Measurements from ENCODE around the gene ANK3.

ANK3 gene

DNA sequence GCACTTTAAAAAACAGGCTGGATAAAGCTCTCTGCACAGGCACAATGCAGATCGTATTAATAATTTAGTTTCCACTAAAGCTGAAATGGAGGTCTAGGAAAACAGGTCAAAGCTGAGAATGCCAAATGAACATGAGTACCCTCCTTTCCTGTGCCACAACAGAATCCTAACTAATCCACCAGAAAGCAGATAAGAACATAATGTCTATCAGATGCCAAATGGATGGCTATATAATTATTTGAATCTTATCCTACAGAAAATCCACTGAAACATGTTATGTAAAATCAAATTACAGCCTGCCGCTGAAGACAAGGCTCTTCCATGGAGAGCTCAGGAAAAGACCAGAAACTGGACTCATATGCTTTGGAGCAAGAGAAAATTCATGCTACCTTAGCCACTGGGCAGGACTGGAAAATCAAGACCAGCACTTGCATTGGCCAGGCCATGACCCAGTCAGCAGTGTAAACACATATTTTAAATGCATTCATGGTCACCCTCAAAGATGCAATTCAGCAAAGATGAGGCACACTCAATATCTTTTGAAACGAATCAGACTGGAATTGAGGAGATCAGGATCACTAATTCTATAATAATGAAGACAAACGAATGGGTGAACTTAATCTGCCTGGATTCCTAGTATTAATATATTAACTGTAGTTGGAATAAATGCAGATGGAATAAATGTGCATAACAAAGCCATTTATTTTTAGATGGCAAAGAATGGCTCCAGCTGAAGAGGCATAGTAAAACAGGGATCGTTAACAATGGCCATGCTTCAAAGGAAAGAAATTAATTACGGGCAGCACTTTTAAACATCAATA is 13.2 kb downstream of the ANK3 start:
- DNase-seq = no peak

GRCh38 chr10:60375293-60376004 is 14.2 kb downstream of the ANK3 start:
- DNase-seq = no peak

DNA sequence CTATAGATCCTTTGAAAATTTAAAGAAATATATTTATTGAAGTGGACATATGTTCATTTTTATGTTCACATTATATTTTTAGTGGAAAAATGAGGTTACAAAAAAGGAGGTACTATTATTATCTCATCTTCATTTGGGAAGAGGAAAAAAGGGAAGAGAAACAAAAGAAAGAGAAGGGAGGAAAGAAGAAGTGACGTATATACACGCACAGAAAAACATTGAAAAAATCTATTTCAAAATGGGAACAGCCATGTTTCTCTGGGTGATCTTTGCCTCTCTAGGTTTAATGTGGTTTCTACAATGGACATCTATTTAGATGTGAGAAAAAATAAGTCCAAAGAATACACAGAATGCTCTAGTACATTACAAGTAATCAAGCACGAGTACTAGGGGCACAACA is 14.8 kb downstream of the ANK3 start:
- DNase-seq = no peak

- DNase-seq = no peak
Observed at GRCh38 chr10:60372436-60372835, 17.2 kb downstream of the ANK3 start.

- no peak for DNase-seq
Observed at GRCh38 chr10:60369547-60369930, 20.1 kb downstream of the ANK3 start.

DNA sequence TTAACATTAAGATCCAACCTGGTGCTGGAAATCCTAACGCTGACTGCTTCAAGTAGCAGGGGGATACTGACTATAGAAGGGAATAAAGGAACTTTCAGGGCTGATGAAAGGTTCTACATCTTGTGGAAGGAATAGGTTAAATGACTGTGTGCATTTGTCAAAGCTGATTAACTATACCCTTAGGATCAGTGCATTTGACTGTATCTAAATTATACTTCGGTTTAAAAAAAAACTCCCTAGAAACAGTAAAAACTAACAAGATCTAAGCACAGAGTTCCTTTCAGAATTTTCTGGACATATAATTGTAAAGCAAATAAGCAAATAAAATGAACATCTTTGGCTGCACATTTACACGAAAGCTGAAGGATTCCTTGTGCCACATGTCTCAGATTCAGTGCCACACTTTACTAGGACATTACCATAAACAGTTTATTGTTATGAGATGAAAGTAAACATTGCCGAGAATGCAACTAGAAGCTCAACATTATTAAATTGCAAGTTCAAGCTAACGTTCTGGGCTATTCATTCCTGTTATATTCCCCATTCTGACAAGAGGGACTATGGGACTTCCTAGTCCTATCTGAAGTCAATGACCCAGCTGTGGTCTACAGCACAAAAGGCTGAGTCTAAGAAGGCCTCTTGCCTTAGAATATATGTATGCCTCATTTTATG is 20.7 kb downstream of the ANK3 start:
- no peak for DNase-seq

DNA sequence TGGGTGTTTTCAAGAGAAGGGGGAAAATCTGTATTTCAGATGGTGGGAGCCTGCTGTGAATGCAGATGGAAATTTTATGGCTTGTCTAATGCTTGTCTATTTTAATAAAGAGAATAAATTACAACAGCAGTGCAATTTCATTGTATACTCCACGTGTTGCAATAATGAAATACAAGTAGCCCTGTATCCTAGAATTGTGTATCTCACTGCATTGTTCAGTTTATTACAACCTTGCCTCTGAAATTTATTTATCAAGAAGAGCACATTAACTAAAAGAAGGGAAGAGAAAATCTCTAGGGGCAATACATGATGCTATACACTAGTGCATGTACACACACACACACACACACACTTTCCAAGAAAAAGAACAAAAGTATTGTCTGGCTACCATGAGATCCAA is 21.8 kb downstream of the ANK3 start:
- no peak for DNase-seq

DNA sequence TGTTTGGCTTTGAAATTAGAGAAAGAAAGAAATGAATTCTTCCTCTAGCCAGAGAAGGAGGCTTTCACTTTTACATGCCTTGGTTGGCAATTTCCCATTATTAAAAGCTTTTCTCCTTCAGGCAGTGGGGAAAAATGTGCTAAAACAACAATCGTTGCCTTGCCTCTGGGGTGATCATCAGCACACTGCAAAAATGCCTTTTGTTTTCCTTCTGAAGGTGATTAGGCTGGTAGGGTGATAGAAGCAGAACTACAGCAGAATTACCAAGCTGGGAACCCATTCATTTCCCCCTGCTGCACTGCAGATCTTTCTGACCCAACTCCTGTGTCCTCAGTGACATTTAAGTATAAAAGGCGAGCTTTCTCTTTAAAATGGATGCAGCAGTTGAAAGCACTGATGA is 22.2 kb downstream of the ANK3 start:
- no peak for DNase-seq

DNA sequence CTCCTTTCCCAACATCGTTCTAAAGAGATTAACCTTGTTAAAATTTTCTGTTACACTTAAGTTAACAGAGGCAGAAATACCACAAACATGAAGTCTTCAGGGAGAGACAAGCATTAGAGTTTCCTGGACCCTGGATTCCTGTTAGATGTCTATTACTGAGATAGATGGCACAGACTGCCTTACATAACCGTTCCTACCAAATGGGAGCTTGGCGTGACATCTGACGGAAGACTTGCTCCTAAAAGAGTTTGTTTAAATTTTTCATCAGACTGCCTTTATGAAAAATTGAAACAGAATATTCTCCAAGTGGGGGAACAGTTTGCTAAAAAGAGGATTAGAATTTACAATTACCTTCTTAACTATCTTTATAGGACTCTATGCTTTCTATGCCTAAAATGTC is 22.7 kb downstream of the ANK3 start:
- DNase-seq = no peak

DNA sequence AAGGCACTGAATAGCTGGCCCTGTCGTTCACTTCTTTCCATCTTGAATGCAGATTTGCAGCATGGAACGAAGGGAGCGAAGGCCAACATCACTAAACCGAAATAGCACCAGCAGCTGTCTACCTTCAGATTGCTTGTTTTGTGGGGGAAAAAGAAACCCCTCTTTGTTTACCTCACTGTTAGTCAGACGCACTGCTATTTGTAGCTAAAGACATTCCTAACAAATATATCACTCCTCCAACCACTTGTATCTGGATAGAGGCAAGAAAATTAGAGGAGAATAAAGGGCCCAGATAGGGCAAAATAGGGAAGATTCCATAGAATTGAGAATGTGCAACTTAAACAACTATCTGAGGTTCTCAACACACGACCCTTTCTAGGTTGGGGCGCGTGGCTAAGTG is 26.5 kb downstream of the ANK3 start:
- no peak for DNase-seq

DNA sequence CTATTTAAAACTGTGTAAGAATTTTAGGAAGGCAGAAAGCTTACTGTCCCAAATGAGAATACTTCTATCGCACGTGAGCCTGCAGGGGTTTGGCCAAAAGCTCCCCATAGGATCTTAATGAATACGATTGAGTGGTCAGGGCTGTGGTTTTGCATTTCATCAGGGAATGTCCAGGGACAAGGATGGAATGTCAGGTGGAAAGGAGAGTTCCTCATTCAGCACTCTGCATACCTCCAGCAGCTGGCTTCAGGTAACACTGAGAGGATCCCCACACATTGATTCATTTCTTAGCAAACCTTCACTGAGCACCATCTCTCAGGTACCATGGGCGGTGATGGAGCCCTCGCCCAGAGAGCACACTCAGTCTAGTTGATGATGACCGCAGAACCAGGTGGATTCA is 27.2 kb downstream of the ANK3 start:
- no peak for DNase-seq

GRCh38 chr10:60359066-60359465 is 30.6 kb downstream of the ANK3 start:
- DNase-seq = no peak

DNA sequence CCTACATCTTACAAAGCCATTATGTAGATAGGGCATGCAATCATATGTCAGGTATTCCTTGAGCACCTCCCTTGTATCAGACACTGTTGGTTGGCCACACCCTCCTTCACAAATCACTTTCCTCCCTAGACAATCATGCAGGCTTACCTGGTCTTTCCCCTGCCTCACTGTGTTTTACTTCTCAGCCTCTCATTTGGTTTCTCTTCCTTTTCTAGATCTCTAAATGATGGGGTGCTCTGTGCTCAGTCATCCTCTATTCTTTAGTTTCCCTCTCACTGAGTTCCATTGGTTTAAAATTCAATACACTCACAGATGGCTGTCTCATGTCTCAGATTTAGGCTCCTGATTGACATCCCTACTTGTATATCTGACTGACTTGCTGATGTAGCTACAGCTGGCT is 31.4 kb downstream of the ANK3 start:
- no peak for DNase-seq

GRCh38 chr10:60353519-60354258 is 36.0 kb downstream of the ANK3 start:
- no peak for DNase-seq

GRCh38 chr10:60352105-60352504 is 37.6 kb downstream of the ANK3 start:
- DNase-seq = no peak

- no peak for DNase-seq
Observed at GRCh38 chr10:60351191-60351853, 38.4 kb downstream of the ANK3 start.

GRCh38 chr10:60350400-60350799 is 39.3 kb downstream of the ANK3 start:
- DNase-seq = no peak

GRCh38 chr10:60349426-60349825 is 40.2 kb downstream of the ANK3 start:
- DNase-seq = no peak

DNA sequence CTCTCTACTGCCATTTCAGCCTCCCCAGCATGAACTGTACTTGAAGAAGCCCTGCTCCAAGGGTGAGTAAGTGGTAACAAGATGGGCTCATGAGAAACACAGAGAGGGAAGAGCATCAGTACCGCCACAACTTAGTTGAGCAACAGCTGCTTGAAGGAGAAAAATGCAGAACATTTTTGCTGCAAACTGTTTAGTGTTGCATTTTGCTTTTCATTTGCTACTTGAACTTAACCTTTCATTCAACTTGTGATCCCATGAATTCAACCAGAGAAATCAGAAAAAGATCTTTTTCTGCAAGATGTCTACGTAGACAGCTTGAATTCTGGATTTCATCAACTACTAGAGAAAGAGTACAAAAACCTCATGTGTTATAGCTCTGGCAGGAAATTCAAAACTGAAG is 40.7 kb downstream of the ANK3 start:
- no peak for DNase-seq

DNA sequence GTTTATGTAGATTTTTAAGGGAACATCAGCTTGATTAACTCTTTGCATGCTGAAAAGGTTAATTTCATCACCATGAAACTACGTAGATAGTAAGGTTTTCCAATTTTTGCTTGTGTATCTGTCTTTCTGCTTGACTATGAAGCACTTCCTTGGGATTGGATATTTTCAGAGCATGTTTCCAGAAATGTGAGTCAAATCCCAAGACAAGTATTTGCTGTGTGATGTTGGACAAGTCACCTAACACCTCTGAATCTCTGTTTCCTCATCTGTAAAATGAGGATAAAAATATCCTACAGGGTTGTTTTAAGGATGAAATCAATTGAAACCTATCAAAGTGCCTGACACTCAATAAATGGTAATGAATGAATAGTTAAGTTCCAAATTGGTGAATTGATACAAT is 42.4 kb downstream of the ANK3 start:
- DNase-seq = no peak

DNA sequence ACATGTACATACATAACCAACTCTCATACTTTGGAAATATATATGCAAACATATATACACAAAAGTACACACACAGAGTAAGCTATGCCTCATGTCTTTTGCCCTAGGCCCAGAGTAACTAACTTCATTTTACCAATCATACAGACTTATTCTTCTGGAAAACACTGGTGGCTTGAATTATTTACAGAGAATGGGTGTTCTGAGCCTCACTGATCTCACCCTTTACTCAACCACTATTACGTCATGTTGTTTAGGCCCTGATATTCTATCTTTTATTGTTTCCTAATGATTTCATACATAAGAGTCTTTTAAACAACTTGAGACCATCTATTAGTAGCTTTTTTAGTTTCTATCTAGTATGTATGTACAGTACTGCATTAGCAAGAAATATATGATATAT is 43.0 kb downstream of the ANK3 start:
- no peak for DNase-seq

- no peak for DNase-seq
Observed at GRCh38 chr10:60343254-60343653, 46.4 kb downstream of the ANK3 start.

DNA sequence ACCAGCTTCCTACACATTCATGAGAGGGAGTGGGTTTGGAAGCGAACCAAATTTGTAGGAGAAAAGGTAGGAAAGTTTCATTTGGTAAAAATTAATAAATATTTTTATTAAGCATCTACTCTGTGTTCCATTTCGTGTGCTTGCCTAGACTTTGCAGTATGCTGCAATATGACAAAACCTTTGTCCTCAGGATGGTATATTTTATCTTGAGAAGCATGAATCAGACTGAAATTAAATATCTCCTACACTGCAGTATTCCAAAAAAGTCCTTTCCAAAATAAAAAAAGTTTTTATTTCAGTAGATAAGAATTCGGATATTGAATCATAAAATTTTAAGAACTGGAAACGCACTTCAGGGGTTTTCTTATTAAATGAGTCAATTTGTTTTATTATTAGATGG is 47.7 kb downstream of the ANK3 start:
- DNase-seq = no peak

Measured in AML-193 (cell line).